ENCODE data around the gene EIPR1.
"Not testable (repeated sequence)": the region's sequence is repeated elsewhere in the genome, so short reads cannot be mapped to it uniquely, and the experiment has no call there.

The EIPR1 gene

GRCh38 chr2:3205845-3206244 is 171.8 kb downstream of the EIPR1 start:
- no peak for DNase-seq

GRCh38 chr2:3204031-3204821 is 173.4 kb downstream of the EIPR1 start:
- no peak for DNase-seq

- DNase-seq = no peak
Observed at GRCh38 chr2:3203497-3204019, 174.1 kb downstream of the EIPR1 start.

GRCh38 chr2:3202926-3203325 is 174.7 kb downstream of the EIPR1 start:
- no peak for DNase-seq

GRCh38 chr2:3201281-3201680 is 176.3 kb downstream of the EIPR1 start:
- no peak for DNase-seq

- no peak for DNase-seq
Observed at GRCh38 chr2:3200420-3200939, 177.1 kb downstream of the EIPR1 start.

- DNase-seq = no peak
Observed at GRCh38 chr2:3199627-3200345, 177.8 kb downstream of the EIPR1 start.

GRCh38 chr2:3198671-3199192 is 178.9 kb downstream of the EIPR1 start:
- not testable (repeated sequence) for DNase-seq

- DNase-seq = peak; percentile 14
Observed at GRCh38 chr2:3198119-3198518, 179.5 kb downstream of the EIPR1 start.

GRCh38 chr2:3197308-3197707 is 180.3 kb downstream of the EIPR1 start:
- DNase-seq = no peak

- DNase-seq = no peak
Observed at GRCh38 chr2:3196716-3197115, 180.9 kb downstream of the EIPR1 start.

- no peak for DNase-seq
Observed at GRCh38 chr2:3195641-3196476, 181.8 kb downstream of the EIPR1 start.

- DNase-seq = no peak
Observed at GRCh38 chr2:3194828-3195227, 182.8 kb downstream of the EIPR1 start.

GRCh38 chr2:3193443-3194330 is 183.9 kb downstream of the EIPR1 start:
- DNase-seq = no peak

- DNase-seq = no peak
Observed at GRCh38 chr2:3192920-3193319, 184.7 kb downstream of the EIPR1 start.

- no peak for DNase-seq
Observed at GRCh38 chr2:3192281-3192818, 185.3 kb downstream of the EIPR1 start.

GRCh38 chr2:3189961-3190360 is 187.7 kb downstream of the EIPR1 start:
- no peak for DNase-seq

- DNase-seq = no peak
Observed at GRCh38 chr2:3189076-3189591, 188.5 kb downstream of the EIPR1 start.

GRCh38 chr2:3188405-3188946 is 189.1 kb downstream of the EIPR1 start:
- DNase-seq = no peak

GRCh38 chr2:3187467-3187866 is 190.2 kb downstream of the EIPR1 start:
- no peak for DNase-seq

- DNase-seq = no peak
Observed at GRCh38 chr2:3186766-3187165, 190.9 kb downstream of the EIPR1 start.

Data from CD4-positive, alpha-beta T cell treated with Interleukin-10 for 1 hour (primary cell).